ENCODE data around the gene MAB21L4.

DNA sequence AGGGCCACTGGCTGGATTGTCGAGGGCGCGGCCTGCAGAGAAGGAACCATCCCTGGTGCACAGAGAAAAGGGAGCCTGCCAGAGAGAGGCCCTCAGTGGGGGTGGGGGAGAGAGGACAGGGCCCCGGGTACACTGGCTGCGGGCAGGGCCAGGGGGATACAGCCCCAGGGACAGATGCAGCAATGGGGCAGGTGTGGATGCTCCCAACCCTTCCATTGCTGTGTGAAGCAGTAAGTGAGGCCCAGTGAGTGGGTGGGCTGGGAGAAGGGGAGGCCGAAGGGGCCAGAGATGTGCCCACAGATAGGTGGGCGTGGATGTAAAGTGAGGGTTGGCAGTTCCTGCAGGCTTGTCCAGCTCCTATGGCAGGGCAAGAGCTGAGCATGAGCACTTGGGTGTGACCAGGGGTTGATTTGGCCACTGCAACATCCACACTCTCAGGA is 19.9 kb downstream of the MAB21L4 start:
- TF ChIP-seq, protein P1, sequence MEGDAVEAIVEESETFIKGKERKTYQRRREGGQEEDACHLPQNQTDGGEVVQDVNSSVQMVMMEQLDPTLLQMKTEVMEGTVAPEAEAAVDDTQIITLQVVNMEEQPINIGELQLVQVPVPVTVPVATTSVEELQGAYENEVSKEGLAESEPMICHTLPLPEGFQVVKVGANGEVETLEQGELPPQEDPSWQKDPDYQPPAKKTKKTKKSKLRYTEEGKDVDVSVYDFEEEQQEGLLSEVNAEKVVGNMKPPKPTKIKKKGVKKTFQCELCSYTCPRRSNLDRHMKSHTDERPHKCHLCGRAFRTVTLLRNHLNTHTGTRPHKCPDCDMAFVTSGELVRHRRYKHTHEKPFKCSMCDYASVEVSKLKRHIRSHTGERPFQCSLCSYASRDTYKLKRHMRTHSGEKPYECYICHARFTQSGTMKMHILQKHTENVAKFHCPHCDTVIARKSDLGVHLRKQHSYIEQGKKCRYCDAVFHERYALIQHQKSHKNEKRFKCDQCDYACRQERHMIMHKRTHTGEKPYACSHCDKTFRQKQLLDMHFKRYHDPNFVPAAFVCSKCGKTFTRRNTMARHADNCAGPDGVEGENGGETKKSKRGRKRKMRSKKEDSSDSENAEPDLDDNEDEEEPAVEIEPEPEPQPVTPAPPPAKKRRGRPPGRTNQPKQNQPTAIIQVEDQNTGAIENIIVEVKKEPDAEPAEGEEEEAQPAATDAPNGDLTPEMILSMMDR (IDR thresholded peaks at IDR 0.05; ENCODE audit: low read depth, low read length), result no peak
- no peak for TF ChIP-seq POLR2A (IDR thresholded peaks at IDR 0.05; ENCODE audit: extremely low read depth, insufficient read length)
- TF ChIP-seq, protein P2, sequence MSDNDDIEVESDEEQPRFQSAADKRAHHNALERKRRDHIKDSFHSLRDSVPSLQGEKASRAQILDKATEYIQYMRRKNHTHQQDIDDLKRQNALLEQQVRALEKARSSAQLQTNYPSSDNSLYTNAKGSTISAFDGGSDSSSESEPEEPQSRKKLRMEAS (IDR thresholded peaks at IDR 0.05; ENCODE audit: low read depth, low read length), result no peak
